GM21526 (cell line): Measurements from ENCODE around the gene PCDHGA8.
"Not testable (repeated sequence)": the region's sequence is repeated elsewhere in the genome, so short reads cannot be mapped to it uniquely, and the experiment has no call there.

Experiments
- ATAC-seq: cut with Tn5 transposase; IDR thresholded peaks from one replicate; pipeline ENCODE4 v1.9.1; 2021; ENCODE audit warnings: moderate library complexity; ENCODE audit not compliant: unreplicated experiment, low FRiP score

The PCDHGA8 gene

GRCh38 chr5:141369994-141370848, 22.2 kb upstream of the PCDHGA8 start, which contains the start of gene PCDHGB3:
PCDHGB3 (plus strand) TSS chr5:141370242; CDS start chr5:141370395, 153 bp downstream.
- peak; percentile 93 for ATAC-seq

GRCh38 chr5:141371572-141372475, 20.6 kb upstream of the PCDHGA8 start:
- ATAC-seq: no peak

- no peak for ATAC-seq
Observed at GRCh38 chr5:141373673-141374317, 18.6 kb upstream of the PCDHGA8 start, which contains the start of gene PCDHGA6. PCDHGA6 (plus strand) TSS chr5:141373891; CDS start chr5:141374084, 193 bp downstream.

GRCh38 chr5:141374627-141375026, 17.8 kb upstream of the PCDHGA8 start:
- ATAC-seq: no peak

GRCh38 chr5:141375444-141376155, 16.8 kb upstream of the PCDHGA8 start:
- not testable (repeated sequence) for ATAC-seq

GRCh38 chr5:141382469-141383294, 9.8 kb upstream of the PCDHGA8 start, which contains the start of gene PCDHGA7:
PCDHGA7 (plus strand) TSS chr5:141382742; CDS start chr5:141382900, 158 bp downstream.
- ATAC-seq: no peak

GRCh38 chr5:141383345-141383744, 9.1 kb upstream of the PCDHGA8 start:
- no peak for ATAC-seq

- ATAC-seq: no peak
Observed at GRCh38 chr5:141384471-141385267, 7.8 kb upstream of the PCDHGA8 start.

- ATAC-seq: peak; percentile 97
Observed at GRCh38 chr5:141387557-141388311, 4.7 kb upstream of the PCDHGA8 start, which contains the start of gene PCDHGB4. PCDHGB4 (plus strand) TSS chr5:141387698; CDS start chr5:141387885, 187 bp downstream.

- no peak for ATAC-seq
Observed at GRCh38 chr5:141388661-141389060, 3.8 kb upstream of the PCDHGA8 start.

- ATAC-seq: no peak
Observed at GRCh38 chr5:141389153-141390042, 3.0 kb upstream of the PCDHGA8 start.

GRCh38 chr5:141393267-141393666, 834 bp downstream of the PCDHGA8 start:
- ATAC-seq: no peak

- not testable (repeated sequence) for ATAC-seq
Observed at GRCh38 chr5:141394401-141395187, 2.2 kb downstream of the PCDHGA8 start.

- peak; percentile 93 for ATAC-seq
Observed at GRCh38 chr5:141397756-141398551, 5.5 kb downstream of the PCDHGA8 start, which contains the start of gene PCDHGB5. PCDHGB5 (plus strand) TSS chr5:141397947; CDS start chr5:141398128, 181 bp downstream.

- no peak for ATAC-seq
Observed at GRCh38 chr5:141398608-141399007, 6.2 kb downstream of the PCDHGA8 start.
